Body of pancreas (tissue), 4 donors: Measurements from ENCODE around the gene SYNRG. TPM values are rescaled to one million over a fixed set of nuclear protein-coding genes. Genes with fewer than 3 reads are reported as not detected.
A peak's percentile ranks its signal among the peaks of the same experiment; 100 is the strongest.

ENCODE experiments used
- ATAC-seq: fragments of 150-250 bp; one replicate; pipeline ENCODE4 v1.9.1; 2016
- DNase-seq, 4 donors: peaks; one replicate each; pipeline ENCODE4 v3.0.0-alpha.2; 2019
- H3K27ac ChIP-seq, 4 donors: fragments of 200-600 bp; sonication (generic); 1 replicate in 3 of 4; 2 replicates in 1 of 4; pipeline versions ENCODE4 v1.5.1 to v1.6.1; 2016 to 2019; ENCODE audit warnings: mild to moderate bottlenecking in 1 of 4, mixed read lengths in 1 of 4, moderate library complexity in 1 of 4
- H3K27me3 ChIP-seq, 2 donors: fragments of 200-600 bp; sonication (generic); one replicate each; pipeline ENCODE4 v1.6.0; 2016; ENCODE audit warnings: mild to moderate bottlenecking in 1 of 2
- H3K36me3 ChIP-seq, 2 donors: fragments of 200-600 bp; sonication (generic); replicated peaks in 1 of 2; 2 replicates each; pipeline ENCODE4 v1.5.1; 2016; ENCODE audit warnings: low read depth in 2 of 2; ENCODE audit not compliant: insufficient read depth in 1 of 2
- H3K4me1 ChIP-seq: fragments of 200-600 bp; sonication (generic); one replicate; pipeline ENCODE4 v1.6.0; 2016
- H3K4me3 ChIP-seq, 2 donors: fragments of 200-600 bp; sonication (generic); 1 replicate in 1 of 2; 2 replicates in 1 of 2; pipeline ENCODE4 v1.5.1; 2016 to 2019
- H3K9me3 ChIP-seq, 3 donors: fragments of 200-600 bp; sonication (generic); 1 replicate in 2 of 3; 2 replicates in 1 of 3; pipeline ENCODE4 v1.5.1; 2016
- CTCF ChIP-seq, 7 experiments: fragments of 450-650 bp in 4 of 7; fragments of 200-600 bp in 3 of 7; sonication (generic) in 3 of 7; IDR thresholded peaks; one replicate each; pipeline ENCODE4 v1.5.1; 2016 to 2019; ENCODE audit warnings: antibody characterized with exemption in 7 of 7
- POLR2A ChIP-seq, 3 donors: fragments of 450-650 bp; IDR thresholded peaks; one replicate each; pipeline ENCODE4 v1.6.1; 2016; ENCODE audit warnings: antibody characterized with exemption in 3 of 3, mild to moderate bottlenecking in 2 of 3
- WGBS, 2 donors: methylation state at CpG; one replicate each; pipeline ENCODE4 v1.1.5; 2017; 5-methylcytosine and 5-hydroxymethylcytosine counted together
- intact Hi-C: fragments of 100-400 bp; cut with DNase I; formaldehyde crosslinking; loops from one replicate; pipeline ENCODE4 v1.15.1; 2023
- total RNA-seq, 2 donors: library from RNA; depleted of rRNA; stranded (reverse); fragments of >200 nt; gene quantifications; one replicate each; pipeline ENCODE4 v1.1.0, GENCODE V29; 2016

SYNRG gene
- total RNA-seq, 2 donors from 2014 or later = 14.2 to 21.3 TPM

DNA sequence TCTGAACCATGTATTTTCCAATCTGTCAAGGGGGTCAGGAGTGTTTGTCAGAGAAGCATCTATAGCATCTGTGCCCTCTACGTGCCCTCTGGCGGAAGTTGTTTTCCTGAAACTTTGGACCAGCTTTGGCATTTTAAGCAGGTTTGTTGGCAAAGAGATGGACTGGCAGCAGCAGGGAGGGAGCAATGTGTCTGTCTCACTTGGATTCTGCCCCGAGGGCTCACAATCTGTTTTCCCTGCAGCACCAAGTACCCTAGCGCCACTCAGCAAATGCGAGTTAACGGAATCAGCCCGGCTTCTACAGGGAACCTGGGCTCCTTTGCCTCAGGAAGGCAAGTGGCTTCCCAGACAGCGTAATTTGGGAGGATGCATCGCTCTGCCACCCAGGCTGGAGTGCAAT lies 102.1 kb downstream of the SYNRG start:
- H3K36me3 ChIP-seq = no peaks in the 10 kb centered on the region
- ATAC-seq = no peak
- 90 to 95% methylated on average over 9 of the region's 9 CpGs for WGBS, 2 donors
- H3K27me3 ChIP-seq = no peaks in the 10 kb centered on the region
- DNase-seq = no peak
- H3K9me3 ChIP-seq = no peaks in the 10 kb centered on the region
- H3K4me3 ChIP-seq = no peak overlapping the region
- H3K27ac ChIP-seq = no peak overlapping the region
- intact Hi-C loops = no loop called here
- peaks cover 4% of the 10 kb centered on the region for H3K4me1 ChIP-seq
- TF ChIP-seq CTCF (IDR thresholded peaks at IDR 0.05) = no peak
- no peak for TF ChIP-seq POLR2A (IDR thresholded peaks at IDR 0.05)

DNA sequence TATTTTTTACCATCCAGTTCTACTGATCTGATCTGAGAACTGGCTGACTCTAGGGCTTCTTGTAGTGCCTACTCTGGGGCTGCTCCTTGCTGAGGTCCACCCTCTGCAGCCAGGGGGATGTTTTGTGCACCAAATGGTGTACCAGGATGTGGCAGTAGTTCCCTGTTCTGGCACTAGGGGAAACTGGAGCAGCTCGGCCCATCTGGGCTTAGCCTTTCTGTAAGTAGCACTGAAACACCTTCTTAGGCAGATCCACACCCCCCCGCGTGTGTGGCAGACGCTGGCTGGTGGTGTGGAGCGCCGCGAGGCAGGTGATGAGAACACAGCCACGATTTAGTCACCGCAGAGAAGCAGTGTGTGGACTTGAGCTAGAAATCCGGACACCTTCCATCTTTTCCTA lies 102.5 kb downstream of the SYNRG start:
- TF ChIP-seq POLR2A (IDR thresholded peaks at IDR 0.05) = no peak
- peak in 4 of 7 experiments; percentile 26 to 39 (median 34) for TF ChIP-seq CTCF (IDR thresholded peaks at IDR 0.05)
- H3K9me3 ChIP-seq = no peaks in the 10 kb centered on the region
- no peak overlapping the region for H3K4me3 ChIP-seq
- DNase-seq = no peak
- H3K4me1 ChIP-seq = peaks cover 8% of the 10 kb centered on the region
- 62 to 74% methylated on average over 10 of the region's 10 CpGs for WGBS, 2 donors
- no peaks in the 10 kb centered on the region for H3K27me3 ChIP-seq
- ATAC-seq = no peak
- intact Hi-C loops = no loop called here
- H3K27ac ChIP-seq = no peak overlapping the region
- no peaks in the 10 kb centered on the region for H3K36me3 ChIP-seq

- no peak for DNase-seq
- no peaks in the 10 kb centered on the region for H3K36me3 ChIP-seq
- no peaks in the 10 kb centered on the region for H3K9me3 ChIP-seq
- 91 to 94% methylated on average over 3 of the region's 3 CpGs for WGBS, 2 donors
- TF ChIP-seq CTCF (IDR thresholded peaks at IDR 0.05) (no peak), POLR2A (IDR thresholded peaks at IDR 0.05) (no peak)
- intact Hi-C loops = no loop called here
- H3K27me3 ChIP-seq = no peaks in the 10 kb centered on the region
- H3K4me3 ChIP-seq = no peak overlapping the region
- no peak for ATAC-seq
- peaks cover 22% of the 10 kb centered on the region for H3K4me1 ChIP-seq
- H3K27ac ChIP-seq = no peak overlapping the region
These were observed 103.9 kb downstream of the SYNRG start for GRCh38 chr17:37505333-37505732.

DNA sequence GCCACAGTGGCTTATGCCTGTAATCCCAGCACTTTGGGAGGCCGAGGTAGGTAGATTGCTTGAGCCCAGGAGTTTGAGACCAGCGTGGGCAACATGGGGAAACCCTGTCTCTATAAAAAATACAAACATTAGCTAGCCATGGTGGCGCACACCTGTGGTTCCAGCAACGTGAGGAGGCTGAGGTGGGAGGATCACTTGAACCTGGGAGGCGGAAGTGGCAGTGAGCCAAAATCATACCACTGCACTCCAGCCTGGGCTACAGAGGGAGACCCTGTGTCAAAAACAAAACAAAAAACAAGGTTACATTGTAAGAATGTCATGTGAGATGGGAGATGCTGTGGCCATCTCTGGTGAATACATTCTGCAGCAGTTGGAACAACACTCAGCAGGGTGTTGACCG lies 106.1 kb downstream of the SYNRG start:
- Histone ChIP-seq H3K36me3 (no peaks in the 10 kb centered on the region), H3K4me3 (no peak overlapping the region), H3K27ac (no peak overlapping the region), H3K9me3 (no peaks in the 10 kb centered on the region), H3K27me3 (no peaks in the 10 kb centered on the region), H3K4me1 (peaks cover 24% of the 10 kb centered on the region)
- 96 to 98% methylated on average over 4 to 6 of the region's 6 CpGs for WGBS, 2 donors
- intact Hi-C loops = no loop called here
- TF ChIP-seq POLR2A (IDR thresholded peaks at IDR 0.05) = no peak
- no peak for TF ChIP-seq CTCF (IDR thresholded peaks at IDR 0.05)
- no peak for DNase-seq
- no peak for ATAC-seq
